HG02885 (cell line): Measurements from ENCODE around the gene FAM131C.

ENCODE experiments used
- ATAC-seq: cut with Tn5 transposase; IDR thresholded peaks from one replicate; pipeline ENCODE4 v1.9.1; 2021; ENCODE audit warnings: mild to moderate bottlenecking; ENCODE audit not compliant: unreplicated experiment, poor library complexity

FAM131C gene

DNA sequence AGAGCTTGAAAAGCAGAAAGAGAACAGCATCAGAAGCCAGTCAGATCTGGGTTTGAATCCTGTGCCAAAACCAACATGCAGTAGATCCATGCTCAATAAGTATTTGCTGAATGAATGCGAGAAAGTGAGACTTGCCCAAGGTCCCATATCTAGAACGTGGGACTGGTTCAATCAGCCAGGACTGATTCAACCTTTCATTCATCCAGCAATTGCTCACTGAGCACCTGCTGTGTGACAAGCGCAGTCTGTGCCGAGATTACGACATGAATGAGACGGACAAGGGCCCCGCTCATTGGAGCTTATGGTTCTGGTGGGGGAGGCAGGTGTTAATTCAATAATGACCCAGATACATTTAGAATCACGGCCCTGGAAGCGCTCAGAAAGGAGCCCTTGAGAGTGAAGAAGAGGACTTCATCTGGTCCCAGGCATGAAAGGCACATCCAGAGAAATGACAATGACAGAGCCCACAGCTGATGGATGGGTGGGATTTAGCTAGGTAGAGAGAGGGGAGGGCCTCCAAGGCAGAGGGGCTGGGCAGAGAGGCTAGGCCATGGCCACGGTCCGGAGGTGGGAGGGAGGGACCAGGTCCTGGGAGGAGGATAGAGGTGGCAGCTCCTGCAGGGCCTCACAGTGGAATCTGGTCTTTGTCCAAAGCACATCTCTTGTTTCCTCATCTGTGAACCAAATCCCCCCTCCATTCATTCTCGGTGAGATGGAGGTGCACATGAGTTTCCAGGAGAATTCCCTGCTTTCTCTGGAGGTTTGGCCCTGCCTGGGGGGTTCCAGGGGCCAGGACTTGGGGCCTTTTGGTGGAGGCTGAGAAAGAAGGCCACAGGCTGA, 4.2 kb upstream of the FAM131C start:
- ATAC-seq: no peak

DNA sequence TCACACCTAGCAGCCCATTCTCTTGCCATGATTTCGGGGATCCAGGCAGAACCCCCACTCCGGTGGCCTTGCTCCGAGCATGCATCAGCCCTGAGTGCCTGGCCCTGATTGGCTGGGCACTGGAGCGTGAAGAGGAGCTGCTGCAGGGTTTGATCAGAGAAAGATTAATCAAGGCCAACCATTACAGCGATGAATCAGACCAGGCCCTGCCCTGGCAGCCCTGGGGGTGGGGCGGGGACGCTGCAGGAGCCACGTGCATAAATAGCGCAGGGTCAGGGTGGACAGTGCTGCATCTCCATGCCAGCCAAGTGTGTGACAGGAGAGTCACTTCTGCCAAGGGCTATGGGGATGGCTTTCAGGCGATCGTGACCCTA, 3.4 kb upstream of the FAM131C start:
- ATAC-seq: no peak

DNA sequence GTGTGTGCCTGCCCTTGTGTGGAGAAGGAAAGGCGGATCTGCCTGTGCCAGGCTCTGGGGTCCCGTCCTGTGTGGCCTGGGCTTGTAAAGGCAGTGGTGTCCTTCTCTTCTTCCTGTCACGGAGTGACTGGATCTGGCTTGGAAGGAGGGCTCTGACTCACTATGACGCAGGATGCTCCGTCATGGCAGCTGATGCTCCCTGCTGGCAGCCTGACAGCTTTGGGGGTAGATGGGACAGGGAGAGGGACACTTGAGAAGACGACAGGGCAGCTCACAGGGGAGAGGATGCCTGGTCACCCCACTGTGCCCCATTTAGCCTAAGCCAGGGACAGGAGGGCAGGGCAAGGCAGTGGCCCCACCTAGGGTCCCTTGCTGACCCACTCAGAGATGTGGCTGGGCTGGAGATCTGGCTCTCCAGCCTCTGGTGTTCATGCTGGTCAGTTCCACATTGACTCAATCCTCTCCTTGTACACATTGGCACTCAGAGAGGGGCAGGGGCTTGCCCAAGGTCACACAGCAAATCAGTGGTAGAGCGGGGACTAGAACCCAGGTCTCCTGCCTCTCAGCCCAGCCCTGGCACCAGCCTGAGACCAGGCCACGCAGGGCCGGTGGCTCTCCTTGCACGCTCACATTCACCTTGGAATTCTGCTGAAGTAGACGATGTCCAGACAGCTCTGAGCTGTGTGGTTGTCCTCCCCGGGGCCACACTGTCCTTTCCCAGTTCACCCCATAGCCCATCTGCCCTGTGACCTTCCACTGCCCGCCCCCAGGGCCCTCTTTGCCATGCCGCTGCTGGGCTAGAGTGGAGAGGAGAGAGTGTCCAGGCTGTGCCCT, 2.8 kb upstream of the FAM131C start:
- no peak for ATAC-seq

DNA sequence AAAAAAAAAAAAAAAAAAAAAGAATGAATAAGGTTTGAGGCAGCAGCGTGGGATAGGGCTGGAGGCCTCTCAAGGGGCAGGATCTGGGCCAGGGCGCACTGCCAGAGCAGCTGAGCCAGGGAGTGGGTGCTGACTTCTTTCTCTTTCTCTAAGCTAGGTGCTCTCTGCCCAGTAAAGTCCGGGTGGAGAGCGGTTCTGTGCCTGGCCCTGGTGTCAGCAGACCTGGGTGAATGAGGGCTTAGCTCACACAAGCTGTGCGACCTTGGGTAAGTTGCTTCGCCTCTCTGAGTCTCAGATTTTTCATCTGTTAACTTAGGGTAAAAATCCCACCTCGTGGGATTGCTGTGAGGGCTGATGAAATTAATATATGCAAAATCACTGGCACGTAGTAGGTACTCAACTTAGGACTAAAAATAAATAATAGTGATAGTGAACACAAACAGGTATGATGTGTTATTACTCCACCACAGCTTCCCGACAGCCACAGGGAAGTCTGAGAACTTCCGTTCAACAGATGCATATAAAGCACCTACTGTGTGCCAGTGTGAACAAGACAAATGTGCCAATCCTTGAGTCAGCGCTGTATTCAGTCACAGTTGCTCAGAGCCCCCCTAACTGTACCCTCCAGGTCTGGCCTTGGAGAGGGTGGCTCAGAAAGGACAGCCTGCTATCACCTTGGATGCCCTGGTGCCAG, 2.0 kb upstream of the FAM131C start:
- no peak for ATAC-seq

DNA sequence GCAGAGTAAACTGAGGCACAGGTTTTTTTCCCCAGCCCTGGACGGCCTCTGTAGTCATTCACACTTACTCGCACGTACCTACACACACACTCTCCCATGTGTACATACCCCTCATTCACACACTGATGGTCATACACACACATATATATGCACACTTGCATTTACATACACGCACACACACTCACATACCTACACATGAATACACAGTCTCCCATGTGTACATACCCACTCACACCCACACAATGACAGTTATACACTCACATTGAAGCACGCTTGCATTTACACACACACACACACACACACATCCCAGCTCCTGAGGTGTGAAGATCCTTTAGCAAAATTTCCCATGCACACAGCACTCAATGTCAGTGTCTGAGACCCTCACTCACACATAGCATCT, 766 bp upstream of the FAM131C start:
- no peak for ATAC-seq

DNA sequence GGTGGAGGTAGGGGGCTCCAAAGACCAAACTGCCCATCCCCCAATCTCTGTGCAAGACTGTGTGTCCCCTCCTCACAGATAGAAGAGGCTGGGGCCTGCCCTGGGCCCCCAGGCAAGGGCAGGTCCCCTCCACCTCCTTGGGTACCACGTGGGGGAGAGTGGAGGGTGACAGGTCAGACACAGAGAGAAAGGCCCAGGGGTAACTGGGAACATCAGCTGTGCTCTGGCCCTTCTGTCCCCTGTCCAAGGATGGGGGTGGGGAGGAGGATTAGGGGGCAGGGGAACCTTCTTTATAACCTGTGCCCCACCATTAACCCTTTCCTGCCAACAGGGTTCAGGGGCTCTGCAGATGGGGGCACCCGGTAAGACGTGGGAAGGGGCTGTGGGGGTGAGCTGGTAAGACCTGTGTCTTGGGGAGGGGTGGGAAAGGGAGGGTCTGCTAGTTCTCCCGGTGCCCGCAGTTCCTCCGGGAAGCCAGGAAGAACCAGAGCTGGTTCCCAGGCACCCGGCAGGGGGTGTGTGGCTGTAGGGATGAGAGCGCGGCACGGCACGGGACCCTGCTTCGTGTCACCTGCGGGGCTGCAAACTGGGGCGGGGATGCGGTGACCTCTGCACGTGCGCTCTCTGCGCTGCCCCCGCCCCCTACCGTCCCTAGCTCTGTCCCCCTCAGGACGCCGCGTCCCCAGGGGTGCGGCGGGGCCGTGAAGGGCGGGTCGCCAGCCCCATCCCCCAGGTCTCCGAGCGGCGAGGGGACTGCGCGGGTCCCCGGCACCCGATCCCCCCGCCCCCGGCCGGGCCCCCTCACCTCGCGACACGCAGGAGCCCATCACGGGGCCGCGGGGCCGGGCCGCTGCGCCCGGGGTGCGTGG, 601 bp downstream of the FAM131C start:
- ATAC-seq: no peak

DNA sequence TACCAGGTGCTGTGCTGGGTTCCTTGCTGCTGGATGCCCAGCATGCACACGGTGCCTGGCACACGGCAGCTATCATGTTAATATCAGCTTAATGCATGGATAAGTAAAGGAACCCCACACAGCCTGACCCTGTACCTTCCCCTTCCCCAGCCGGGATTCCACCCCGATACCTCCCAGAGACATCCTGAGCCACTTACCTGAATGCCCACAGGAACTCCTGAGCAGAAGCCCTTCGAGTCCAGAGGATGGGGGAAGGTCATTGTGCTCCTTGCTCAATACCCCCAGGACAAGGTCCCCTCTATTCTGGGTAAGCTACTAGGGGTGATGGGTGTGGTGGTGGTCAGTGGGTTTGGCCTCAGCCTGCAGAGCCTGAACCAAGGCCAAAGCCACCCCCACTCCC, 1.4 kb downstream of the FAM131C start:
- no peak for ATAC-seq

DNA sequence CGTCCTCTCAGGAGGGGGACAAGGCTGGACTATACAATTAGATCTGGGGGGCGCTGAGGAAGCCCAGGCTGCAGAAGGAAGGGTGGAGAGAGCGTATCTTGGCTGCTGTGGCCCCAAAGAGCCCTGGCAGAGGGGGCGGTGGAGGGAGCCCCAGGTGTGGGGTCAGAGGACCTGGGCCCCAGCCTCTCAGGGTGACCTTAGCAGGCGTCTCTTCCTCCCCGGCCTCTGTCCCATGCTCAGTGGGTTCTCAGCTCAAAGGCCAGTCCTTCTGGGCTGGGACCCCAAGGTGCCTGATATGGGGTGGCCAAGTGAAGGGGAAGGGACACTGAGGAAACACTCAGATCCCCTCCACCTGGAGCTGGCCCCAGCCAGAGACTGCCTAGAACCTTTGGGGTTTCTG, 1.8 kb downstream of the FAM131C start:
- no peak for ATAC-seq

DNA sequence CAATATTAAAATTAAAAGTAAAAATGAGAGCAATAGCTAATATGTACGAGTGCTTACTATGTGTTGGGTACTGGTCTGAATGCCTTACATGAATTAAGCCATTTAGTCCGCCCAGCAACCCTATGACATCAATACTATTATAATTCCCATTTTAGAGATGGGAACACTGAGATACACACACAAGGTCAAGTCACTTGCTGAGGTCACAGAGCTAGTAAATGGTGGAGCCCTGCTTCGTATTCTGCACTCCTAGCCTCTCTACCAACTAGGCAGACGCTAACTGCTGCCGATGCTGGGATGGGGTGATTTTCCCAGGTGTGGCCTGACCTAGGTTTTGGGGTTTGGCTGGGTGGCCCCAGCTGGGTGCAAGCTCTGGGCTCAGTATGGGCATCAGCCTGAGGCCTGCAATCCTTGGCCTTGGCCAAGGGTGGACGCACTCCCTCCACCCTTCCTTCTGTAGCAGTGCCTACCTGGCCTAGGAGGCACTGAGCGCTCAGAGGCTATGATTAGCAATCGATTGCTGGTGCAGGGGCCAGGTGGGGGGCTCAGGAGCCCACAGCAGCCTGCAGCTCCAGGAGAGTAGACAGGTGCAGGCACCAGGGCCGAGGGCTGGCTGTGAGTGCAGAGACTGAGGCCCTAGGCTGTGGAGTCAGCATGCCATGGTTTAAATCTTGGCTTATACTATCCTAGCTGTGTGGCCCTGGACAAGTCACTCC, 2.7 kb downstream of the FAM131C start:
- ATAC-seq: no peak

DNA sequence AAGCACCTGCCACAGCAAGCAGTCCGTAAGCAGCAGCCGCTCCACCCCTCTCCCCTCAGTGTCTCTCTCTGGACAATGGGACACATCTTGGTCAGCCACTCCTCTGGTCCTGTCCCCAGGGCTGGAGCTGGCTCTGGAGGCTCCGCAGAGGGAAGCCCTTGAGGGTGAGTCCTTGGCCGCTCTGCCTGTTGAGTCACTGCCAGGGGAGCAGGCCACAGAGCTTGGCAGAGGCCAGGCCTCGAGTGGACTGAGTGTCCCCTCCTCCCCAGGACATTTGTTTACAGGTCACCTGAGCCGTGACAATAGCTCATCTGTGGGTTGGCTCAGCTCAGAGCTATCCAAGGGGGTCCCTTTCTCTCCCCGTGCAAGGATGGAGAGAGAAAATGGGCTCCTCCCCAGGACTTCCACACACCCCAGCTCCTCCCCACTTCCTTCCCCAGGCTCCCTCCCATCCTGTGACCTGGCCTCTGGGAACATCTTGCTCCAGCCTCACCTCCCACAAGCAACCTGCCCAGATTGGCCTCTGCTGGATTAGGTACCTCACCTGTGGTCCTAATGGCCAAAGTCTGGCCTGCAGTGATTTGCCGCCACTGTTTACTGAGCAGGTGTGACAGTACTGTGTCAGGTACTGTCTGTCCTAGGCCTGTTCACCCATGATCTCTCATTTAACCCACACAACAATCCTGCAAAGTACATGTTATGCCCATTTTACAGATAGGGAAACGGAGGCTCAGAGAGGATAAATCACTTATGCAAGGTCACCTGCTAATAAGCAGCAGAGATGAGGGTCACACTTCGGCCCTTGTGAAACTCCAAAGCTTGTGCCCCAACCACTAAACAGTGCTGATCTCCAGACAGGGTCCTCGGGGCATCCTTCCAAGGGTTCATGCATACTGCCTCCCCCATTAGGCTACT, 4.8 kb downstream of the FAM131C start:
- no peak for ATAC-seq

DNA sequence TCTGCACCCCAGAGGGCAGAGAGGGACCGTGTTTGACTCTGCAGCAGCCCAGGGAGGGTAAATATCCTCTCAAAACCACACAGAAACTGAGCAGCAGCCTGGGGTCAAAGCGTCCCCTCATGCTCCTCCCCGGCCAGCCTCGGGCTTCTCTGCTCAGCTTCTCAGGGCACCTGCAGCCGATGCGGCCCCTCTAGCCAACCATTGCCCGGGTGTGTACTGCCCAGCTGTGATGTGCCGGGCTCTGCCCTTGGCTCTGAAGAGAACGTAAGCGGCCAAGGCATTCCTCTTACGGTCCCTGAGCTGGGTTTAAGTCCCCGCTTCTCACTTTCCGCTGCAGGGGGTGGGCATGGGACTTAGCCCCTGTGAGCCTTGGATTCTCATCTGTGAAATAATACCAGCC, 5.5 kb downstream of the FAM131C start:
- no peak for ATAC-seq

DNA sequence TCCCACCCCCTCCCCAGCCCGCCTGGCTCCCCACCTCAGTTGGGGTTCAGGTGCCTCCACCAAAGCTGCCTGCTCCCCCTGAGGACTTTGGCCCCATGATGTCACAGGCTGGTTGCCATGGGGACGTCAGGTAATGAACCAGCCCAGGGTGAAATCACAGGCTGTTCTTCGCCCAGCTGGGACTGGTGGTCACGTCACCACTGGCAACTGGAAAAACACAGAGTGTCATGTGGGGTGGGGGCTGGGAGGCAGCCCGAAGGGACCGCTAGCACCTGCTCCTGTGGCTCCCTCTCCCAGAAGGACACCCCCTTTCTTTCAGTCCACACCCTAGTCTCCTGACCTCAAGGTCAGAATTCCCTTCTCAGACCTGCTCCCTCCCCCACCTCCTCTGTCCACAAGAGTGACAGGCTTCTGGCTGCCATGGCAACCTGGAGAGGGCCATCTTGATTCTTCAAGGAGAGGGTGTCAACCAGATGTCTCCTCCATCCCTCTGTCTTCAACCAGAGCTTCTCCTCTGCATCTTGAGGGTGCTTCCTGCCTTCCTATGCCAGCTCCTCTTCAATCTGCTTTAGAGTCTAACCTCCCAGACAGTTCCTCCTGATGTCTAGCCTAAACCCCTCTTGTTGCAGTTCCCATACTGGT, 6.2 kb downstream of the FAM131C start:
- ATAC-seq: no peak

DNA sequence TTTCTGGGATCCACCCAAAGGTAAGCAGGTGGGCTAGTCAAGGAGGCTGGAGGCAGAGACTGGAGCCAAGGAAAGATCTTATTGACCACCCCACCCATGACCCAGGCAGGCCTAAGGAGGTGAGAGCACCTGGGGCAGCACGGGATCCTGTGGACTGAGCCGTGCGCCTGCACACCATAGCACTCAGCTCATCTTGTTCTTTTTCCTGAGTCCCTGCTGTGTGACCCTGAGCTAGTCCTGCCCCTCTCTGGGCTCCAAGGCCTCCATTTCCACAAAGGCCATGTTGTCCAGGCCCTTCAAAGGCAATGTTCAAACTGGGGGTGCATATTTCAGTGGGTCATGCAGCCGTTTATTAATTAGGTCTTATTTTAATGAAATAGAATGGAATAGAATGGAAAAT, 7.2 kb downstream of the FAM131C start:
- no peak for ATAC-seq

DNA sequence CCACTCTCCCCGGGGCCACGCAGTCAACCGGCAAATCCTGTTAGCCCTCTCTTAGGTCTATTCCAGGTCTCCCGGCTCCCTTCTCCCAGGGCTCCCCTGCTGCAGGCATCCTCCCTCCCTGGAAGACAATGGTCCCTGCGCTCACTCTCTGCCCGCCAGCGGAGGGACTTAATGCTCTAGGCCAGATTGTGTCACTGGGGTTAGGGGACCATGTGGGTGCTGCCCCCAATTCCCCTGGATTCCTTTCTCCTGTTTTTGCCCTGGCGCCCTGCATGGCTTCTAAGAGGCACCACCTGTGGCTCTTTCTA, 8.2 kb downstream of the FAM131C start:
- ATAC-seq: no peak

DNA sequence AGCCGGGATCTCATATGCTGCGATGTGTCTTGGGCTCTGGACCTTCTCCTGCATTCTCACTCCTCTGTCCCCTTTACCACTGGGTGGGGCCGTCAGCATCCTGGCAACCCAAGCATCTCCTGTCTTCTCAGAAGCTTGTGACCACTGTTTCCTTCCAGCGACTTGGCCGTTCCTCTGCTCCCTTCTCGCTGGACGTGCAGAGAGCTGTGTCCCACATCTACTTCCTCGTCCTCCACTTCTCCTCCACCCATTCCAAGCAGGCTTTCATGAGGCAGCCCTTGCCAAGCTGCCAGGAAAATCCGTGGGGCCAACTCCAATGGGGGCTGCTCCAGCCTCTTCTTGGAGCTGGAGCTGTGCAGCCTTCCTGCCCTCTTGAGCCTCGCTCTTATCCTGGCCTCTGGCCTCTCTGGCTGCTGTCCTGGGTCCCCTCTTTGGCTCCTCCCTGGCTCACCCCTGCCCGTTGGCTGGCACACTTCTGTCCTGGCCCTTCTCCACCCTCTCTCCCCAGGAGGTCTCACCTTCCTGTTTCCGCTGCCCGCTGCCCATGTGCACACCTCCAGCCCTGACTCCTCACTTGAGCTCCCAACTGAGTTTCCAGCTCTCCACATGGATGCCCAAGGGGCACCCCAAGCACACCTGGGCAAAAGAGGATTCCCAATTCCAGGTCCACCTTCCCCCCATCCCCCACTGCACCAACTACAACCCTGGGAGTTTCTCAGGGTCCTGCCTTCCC, 8.7 kb downstream of the FAM131C start:
- ATAC-seq: no peak

DNA sequence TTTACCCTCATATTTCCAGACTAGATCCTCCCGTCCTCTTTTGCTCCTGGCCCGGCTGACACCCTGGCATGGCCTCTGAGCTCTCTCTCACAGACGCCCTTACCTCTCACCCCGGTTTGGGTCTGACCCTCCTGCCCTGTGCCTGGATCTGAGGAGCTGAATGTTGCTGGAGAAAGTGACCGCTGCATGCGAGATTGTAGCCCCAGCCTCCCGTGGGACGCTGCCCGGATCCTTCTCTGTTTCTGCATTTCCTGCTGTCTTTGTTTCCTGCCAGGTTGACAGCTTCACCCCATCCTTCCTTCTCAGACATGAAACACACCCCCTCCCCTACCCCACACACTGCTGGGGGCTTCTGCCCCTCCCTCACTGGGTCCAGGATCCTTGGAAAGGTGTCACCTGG, 9.5 kb downstream of the FAM131C start:
- no peak for ATAC-seq

DNA sequence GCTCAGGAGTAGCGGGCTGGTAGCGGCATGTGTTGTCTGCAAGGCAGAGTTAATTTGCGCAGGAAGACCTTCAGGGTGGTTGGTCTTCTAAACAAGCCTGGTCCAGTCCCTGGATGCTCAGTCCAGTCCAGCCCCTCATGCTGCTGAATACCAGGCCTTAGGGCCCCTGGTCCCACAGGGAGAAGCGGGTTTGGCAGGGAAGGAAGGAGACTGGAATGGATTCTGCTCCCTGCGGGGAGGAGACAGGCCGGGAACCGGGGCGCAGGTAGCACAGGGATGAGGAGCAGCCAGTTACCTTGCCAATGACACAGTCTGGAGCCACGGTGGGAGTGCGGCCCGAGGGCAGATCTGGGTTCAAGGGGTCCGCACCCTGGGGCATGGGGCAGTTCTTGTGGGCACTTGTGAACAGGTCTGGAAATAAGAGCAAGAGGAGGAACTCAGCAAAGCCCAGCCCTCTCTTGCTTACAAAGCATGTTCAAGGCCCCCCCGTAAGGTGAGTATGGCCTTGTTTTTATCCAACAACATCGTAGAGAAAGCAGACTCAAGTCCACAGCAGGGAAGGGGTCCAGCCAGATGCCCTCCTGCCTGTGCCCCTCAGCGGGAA, 10.1 kb downstream of the FAM131C start:
- ATAC-seq: no peak
